Trophoblast cell (in vitro differentiated cells and primary cell): Measurements from ENCODE around the gene CCDC18.
A peak's percentile ranks its signal among the peaks of the same experiment; 100 is the strongest.
"Not testable (repeated sequence)": the region's sequence is repeated elsewhere in the genome, so short reads cannot be mapped to it uniquely, and the experiment has no call there.

Experiments
- DNase-seq, 2 donors: peaks; one replicate each; pipeline ENCODE4 v3.0.0-alpha.2; 2016
- H2AFZ ChIP-seq: 2 replicates; pipeline ENCODE4 v1.6.1; 2013; ENCODE audit warnings: low read length, moderate library complexity, mild to moderate bottlenecking; ENCODE audit not compliant: insufficient read depth, poor library complexity
- H2AK5ac ChIP-seq: 2 replicates; pipeline ENCODE4 v1.6.1; 2013; ENCODE audit warnings: mild to moderate bottlenecking, low read length
- H2BK120ac ChIP-seq: 2 replicates; pipeline ENCODE4 v1.6.1; 2013; ENCODE audit warnings: low read length, mild to moderate bottlenecking, moderate library complexity; ENCODE audit not compliant: insufficient read depth, poor library complexity
- H2BK12ac ChIP-seq: 2 replicates; pipeline ENCODE4 v1.6.1; 2013; ENCODE audit warnings: mild to moderate bottlenecking, low read length, moderate library complexity
- H2BK5ac ChIP-seq: 2 replicates; pipeline ENCODE4 v1.6.1; 2013; ENCODE audit warnings: low read length, low read depth, moderate library complexity, mild to moderate bottlenecking; ENCODE audit not compliant: poor library complexity
- H3K14ac ChIP-seq: 2 replicates; pipeline ENCODE4 v1.6.1; 2013; ENCODE audit warnings: mild to moderate bottlenecking, low read length
- H3K18ac ChIP-seq: 2 replicates; pipeline ENCODE4 v1.6.1; 2013; ENCODE audit warnings: mild to moderate bottlenecking, low read length
- H3K23ac ChIP-seq: 2 replicates; pipeline ENCODE4 v1.6.1; 2013; ENCODE audit warnings: low read length
- H3K27ac ChIP-seq: 2 replicates; pipeline ENCODE4 v1.5.1; 2013; ENCODE audit warnings: low read depth, mild to moderate bottlenecking, inconsistent platforms, low read length, moderate library complexity
- H3K27me3 ChIP-seq: 2 replicates; pipeline ENCODE4 v1.6.1; 2013; ENCODE audit warnings: inconsistent platforms, mild to moderate bottlenecking, low read length, moderate library complexity; ENCODE audit not compliant: insufficient read depth
- H3K36me3 ChIP-seq, 2 experiments: 1 replicate in 1 of 2; 2 replicates in 1 of 2; pipeline ENCODE4 v1.6.1; 2013; ENCODE audit warnings: low read length in 2 of 2, mild to moderate bottlenecking in 2 of 2, moderate library complexity in 1 of 2; ENCODE audit not compliant: insufficient read depth in 2 of 2, control insufficient read depth in 1 of 2
- H3K4ac ChIP-seq: 2 replicates; pipeline ENCODE4 v1.6.1; 2013; ENCODE audit warnings: low read depth, mild to moderate bottlenecking, low read length, moderate library complexity
- H3K4me1 ChIP-seq, 2 experiments: 1 replicate in 1 of 2; 2 replicates in 1 of 2; pipeline ENCODE4 v1.6.1; 2013; ENCODE audit warnings: low read length in 2 of 2, mild to moderate bottlenecking in 2 of 2, moderate library complexity in 1 of 2; ENCODE audit not compliant: insufficient read depth in 2 of 2, control insufficient read depth in 1 of 2
- H3K4me2 ChIP-seq: 2 replicates; pipeline ENCODE4 v1.6.1; 2013; ENCODE audit warnings: inconsistent platforms, mild to moderate bottlenecking, low read length, moderate library complexity
- H3K4me3 ChIP-seq: 2 replicates; pipeline ENCODE4 v1.5.1; 2013; ENCODE audit warnings: mild to moderate bottlenecking, low read depth, low read length, inconsistent platforms
- H3K79me1 ChIP-seq: one replicate; pipeline ENCODE4 v1.6.1; 2013; ENCODE audit warnings: low read length
- H3K79me2 ChIP-seq: 2 replicates; pipeline ENCODE4 v1.6.1; 2013; ENCODE audit warnings: low read length, mild to moderate bottlenecking; ENCODE audit not compliant: control insufficient read depth, insufficient read depth, poor library complexity
- H3K9ac ChIP-seq: 2 replicates; pipeline ENCODE4 v1.6.1; 2013; ENCODE audit warnings: mild to moderate bottlenecking, low read length
- H3K9me3 ChIP-seq: 2 replicates; pipeline ENCODE4 v1.6.1; 2013; ENCODE audit warnings: low read depth, mild to moderate bottlenecking, control low read depth, inconsistent platforms, low read length; ENCODE audit not compliant: insufficient read depth
- H4K12ac ChIP-seq: 2 replicates; pipeline ENCODE4 v1.6.1; 2013; ENCODE audit warnings: low read depth, mild to moderate bottlenecking, low read length, moderate library complexity
- H4K8ac ChIP-seq: 2 replicates; pipeline ENCODE4 v1.6.1; 2013; ENCODE audit warnings: low read depth, mild to moderate bottlenecking, low read length, moderate library complexity
- H4K91ac ChIP-seq: one replicate; pipeline ENCODE4 v1.6.1; 2013; ENCODE audit warnings: low read depth, mild to moderate bottlenecking, low read length, moderate library complexity
- WGBS: extraction: QIAGEN DNeasy Blood & Tissue Kit; methylation state at CpG from one replicate; pipeline ENCODE4 v1.1.7; 2013; ENCODE audit warnings: missing lambda C conversion rate; ENCODE audit not compliant: insufficient read length, insufficient coverage; ENCODE audit errors: extremely low coverage; 5-methylcytosine and 5-hydroxymethylcytosine counted together

Gene CCDC18

DNA sequence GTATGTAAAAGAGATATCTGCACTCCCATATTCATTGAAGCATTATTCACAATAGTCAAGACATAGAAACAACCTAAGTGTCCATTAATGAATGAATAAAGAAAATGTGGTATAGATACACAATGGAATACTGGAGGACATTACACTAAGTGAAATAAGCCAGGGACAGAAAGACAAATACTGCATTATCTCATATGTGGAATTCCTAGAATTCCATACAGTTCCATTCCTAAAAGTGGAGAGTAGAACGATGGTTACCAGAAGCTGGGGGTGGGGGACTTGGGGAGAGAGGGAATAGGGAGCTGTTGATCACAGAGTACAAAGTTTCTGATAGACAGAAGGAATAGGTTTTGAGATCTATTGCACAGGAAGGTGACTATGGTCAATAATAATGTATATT lies 7.7 kb upstream of the CCDC18 start:
- Histone ChIP-seq H3K23ac (no peak overlapping the region), H3K36me3 (peaks cover 0 to 2% of the 10 kb centered on the region in 2 experiments), H3K27me3 (no peaks in the 10 kb centered on the region), H3K4ac (no peak overlapping the region), H4K12ac (no peak overlapping the region), H4K91ac (no peak overlapping the region), H4K8ac (no peak overlapping the region), H2AK5ac (no peak overlapping the region), H3K4me3 (no peak overlapping the region), H3K79me2 (peaks cover 2% of the 10 kb centered on the region), H3K27ac (no peak overlapping the region), H3K14ac (no peak overlapping the region), H2AFZ (no peak overlapping the region), H3K4me1 (no peaks in the 10 kb centered on the region), H3K4me2 (no peak overlapping the region), H3K18ac (no peak overlapping the region), H3K9ac (no peak overlapping the region), H3K9me3 (no peaks in the 10 kb centered on the region), H3K79me1 (peaks cover 2% of the 10 kb centered on the region), H2BK5ac (no peak overlapping the region), H2BK120ac (no peak overlapping the region), H2BK12ac (no peak overlapping the region)
- no peak for DNase-seq
- WGBS = no CpG with 5 or more reads among the region's 1 CpG

DNA sequence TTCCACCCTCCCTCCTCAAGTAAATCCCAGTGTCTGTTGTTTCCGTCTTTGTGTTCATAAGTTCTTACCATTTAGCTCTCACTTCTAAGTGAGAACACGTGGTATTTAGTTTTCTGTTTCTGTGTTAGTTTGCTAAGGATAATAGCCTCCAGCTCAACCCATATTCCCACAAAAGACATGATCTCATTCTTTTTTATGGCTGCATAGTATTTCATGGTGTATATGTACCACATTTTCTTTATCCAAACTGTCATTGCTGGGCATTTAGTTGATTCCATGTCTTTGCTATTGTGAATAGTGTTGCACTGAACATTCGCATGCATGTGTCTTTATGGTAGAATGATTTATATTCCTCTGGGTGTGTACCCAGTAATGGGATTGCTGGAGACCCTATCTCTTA lies 5.9 kb upstream of the CCDC18 start:
- not testable (repeated sequence) for DNase-seq, H4K12ac ChIP-seq, H2AFZ ChIP-seq, H3K27ac ChIP-seq, H3K79me1 ChIP-seq, H3K36me3 ChIP-seq, H3K4me1 ChIP-seq, H2BK12ac ChIP-seq, H3K14ac ChIP-seq, H3K79me2 ChIP-seq, H3K4me2 ChIP-seq, H3K27me3 ChIP-seq, H2BK120ac ChIP-seq, H3K9me3 ChIP-seq, H2AK5ac ChIP-seq, H3K4me3 ChIP-seq, H4K8ac ChIP-seq, H3K23ac ChIP-seq, H3K9ac ChIP-seq, H4K91ac ChIP-seq, H3K18ac ChIP-seq, H2BK5ac ChIP-seq
- no CpG with 5 or more reads among the region's 3 CpGs for WGBS
- H3K4ac ChIP-seq = peak overlapping the region; percentile 55

DNA sequence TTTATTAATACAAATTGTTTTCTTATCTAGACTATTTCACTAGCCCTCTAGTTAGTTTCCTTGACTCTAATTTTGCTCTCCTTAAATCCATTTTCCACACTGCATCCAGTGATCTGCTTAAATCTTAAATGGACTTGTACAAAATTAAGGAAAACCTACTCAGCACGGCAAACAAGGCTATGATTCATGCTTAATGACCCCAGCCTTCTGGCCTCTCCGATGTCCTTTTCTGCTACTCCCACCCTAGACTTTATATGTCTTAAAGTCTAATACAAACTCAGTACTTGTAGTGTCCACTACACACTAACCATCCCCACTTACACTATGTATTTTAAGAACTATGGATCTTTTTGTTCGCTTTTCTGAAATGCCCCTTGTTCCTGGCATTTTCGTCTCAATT lies 2.5 kb upstream of the CCDC18 start:
- Histone ChIP-seq H3K27ac (no peak overlapping the region), H3K4me3 (no peak overlapping the region), H2AK5ac (no peak overlapping the region), H2BK120ac (no peak overlapping the region), H4K8ac (no peak overlapping the region), H3K18ac (no peak overlapping the region), H2BK5ac (no peak overlapping the region), H3K79me1 (peaks cover 10% of the 10 kb centered on the region), H3K23ac (no peak overlapping the region), H2BK12ac (no peak overlapping the region), H3K79me2 (peaks cover 5% of the 10 kb centered on the region), H3K4me1 (peaks cover 0 to 1% of the 10 kb centered on the region in 2 experiments), H4K91ac (no peak overlapping the region), H3K4ac (no peak overlapping the region), H4K12ac (no peak overlapping the region), H3K9me3 (no peaks in the 10 kb centered on the region), H3K14ac (no peak overlapping the region), H3K4me2 (peak overlapping the region; percentile 47), H2AFZ (no peak overlapping the region), H3K9ac (no peak overlapping the region), H3K36me3 (peaks cover 0 to 2% of the 10 kb centered on the region in 2 experiments), H3K27me3 (no peaks in the 10 kb centered on the region)
- DNase-seq = peak in 1 of 2 donors; percentile 7
- no CpG with 5 or more reads among the region's 4 CpGs for WGBS

DNA sequence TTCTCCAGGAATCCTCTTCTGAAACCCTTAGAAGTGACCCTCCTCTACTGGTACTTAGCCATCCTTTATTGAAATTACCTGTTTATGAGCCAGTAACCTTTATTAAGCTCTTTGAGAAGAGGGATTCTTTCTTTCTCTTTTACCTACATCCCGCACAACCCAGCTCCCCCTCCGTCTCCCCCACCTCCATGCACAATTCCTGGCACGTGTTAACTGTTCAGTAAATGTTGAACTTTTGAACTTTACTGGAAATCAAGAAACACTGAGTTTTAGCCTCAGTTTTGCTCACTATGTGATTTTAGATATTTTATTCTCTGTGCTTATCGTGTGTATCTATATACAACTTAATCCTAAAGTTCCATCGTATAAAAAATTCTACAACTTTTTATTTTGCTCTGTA lies 2.1 kb upstream of the CCDC18 start:
- H3K79me2 ChIP-seq = peaks cover 5% of the 10 kb centered on the region
- H4K12ac ChIP-seq = no peak overlapping the region

More for the DNA sequence above, 2.1 kb upstream of the CCDC18 start:
- peak overlapping the region; percentile 47 for H3K4me2 ChIP-seq
- no peaks in the 10 kb centered on the region for H3K27me3 ChIP-seq
- no peaks in the 10 kb centered on the region for H3K9me3 ChIP-seq
- H3K4me1 ChIP-seq = peaks cover 0 to 1% of the 10 kb centered on the region in 2 experiments
- H3K14ac ChIP-seq = no peak overlapping the region
- H3K4ac ChIP-seq = peak overlapping the region; percentile 34
- no peak overlapping the region for H2AK5ac ChIP-seq
- no peak for DNase-seq
- peaks cover 10% of the 10 kb centered on the region for H3K79me1 ChIP-seq
- H2BK5ac ChIP-seq = no peak overlapping the region
- H2AFZ ChIP-seq = no peak overlapping the region
- no peak overlapping the region for H2BK120ac ChIP-seq
- no peak overlapping the region for H3K9ac ChIP-seq
- no CpG with 5 or more reads among the region's 5 CpGs for WGBS
- no peak overlapping the region for H3K4me3 ChIP-seq
- H3K27ac ChIP-seq = no peak overlapping the region
- peaks cover 0 to 2% of the 10 kb centered on the region in 2 experiments for H3K36me3 ChIP-seq
- no peak overlapping the region for H3K23ac ChIP-seq
- H3K18ac ChIP-seq = no peak overlapping the region
- H4K91ac ChIP-seq = no peak overlapping the region
- no peak overlapping the region for H4K8ac ChIP-seq
- H2BK12ac ChIP-seq = no peak overlapping the region
